ENCODE data around the gene RPH3AL.
"Not testable (repeated sequence)": the region's sequence is repeated elsewhere in the genome, so short reads cannot be mapped to it uniquely, and the experiment has no call there.

The RPH3AL gene

DNA sequence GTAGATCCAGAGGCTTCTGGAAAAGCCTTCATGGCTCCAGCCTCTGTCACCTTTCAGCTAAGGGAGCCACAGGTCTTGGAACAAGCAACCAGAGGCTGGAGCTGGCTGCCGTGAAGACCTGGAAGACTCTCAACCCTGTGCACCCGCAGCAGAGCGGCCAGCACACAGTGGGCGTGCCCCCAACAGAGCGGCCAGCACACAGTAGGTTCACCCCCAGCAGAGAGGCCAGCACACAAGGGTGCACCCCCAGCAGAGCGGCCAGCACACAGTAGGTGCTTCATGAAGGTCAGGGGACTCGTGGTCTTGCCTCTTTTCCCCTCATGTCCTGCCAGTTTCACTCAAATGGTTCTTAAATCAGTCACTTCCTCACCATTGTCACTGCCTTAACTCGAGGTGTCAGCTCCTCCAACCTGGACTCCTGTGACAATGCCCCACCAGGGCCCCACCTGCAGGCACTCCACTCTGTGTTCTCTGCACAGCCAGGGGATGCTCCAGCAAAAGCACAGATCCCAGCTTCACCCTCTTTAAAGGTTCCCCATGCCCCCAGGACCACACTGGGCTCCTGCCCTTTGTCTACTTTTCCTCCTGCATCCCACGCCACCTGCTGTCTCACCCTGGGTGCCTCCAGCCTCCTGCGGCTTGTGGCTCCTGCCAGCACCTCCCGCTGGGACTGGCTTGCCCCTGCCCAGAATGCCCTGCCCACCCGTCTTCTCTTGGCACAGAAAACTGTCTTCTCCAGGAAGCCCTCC, 128.7 kb downstream of the RPH3AL start:
- Histone ChIP-seq H3K4me3 (ENCODE audit: insufficient read depth, low read depth, low read length) (no peak overlapping the region), H3K27ac (ENCODE audit: insufficient read depth, low read depth, low read length, poor library complexity, severe bottlenecking) (no peak overlapping the region), H3K27me3 (ENCODE audit: control insufficient read depth, insufficient read depth, low read length, poor library complexity, severe bottlenecking) (no peaks in the 10 kb centered on the region), H3K4me1 (ENCODE audit: control insufficient read depth, insufficient read depth, low read length) (peaks cover 16% of the 10 kb centered on the region), H3K9me3 (ENCODE audit: control insufficient read depth, low read length) (no peaks in the 10 kb centered on the region), H3K36me3 (ENCODE audit: control insufficient read depth, insufficient read depth, low read length) (no peaks in the 10 kb centered on the region)
- 86 to 87% methylated on average over 12 of the region's 12 CpGs for WGBS, 2 experiments

DNA sequence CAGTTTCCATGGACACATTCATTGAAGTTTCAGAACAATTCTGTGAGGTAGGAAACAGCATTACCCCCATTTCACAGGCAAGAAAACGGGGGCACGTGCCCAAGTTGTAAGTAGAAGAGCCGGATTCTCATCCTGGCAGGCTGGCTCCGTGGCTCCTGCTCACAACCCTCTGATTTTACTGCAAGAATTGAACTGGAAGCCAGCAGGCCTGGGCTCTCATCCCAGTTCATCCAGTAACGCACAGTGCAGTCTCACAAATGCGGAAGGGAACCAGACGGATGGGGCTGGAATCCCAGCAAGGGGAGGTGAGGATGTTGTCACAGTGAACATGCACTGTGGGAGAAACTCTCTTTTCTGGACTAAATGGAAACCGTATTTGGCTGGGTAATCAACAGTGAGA, 130.4 kb downstream of the RPH3AL start:
- 94 to 95% methylated on average over 8 of the region's 8 CpGs for WGBS, 2 experiments
- Histone ChIP-seq H3K9me3 (ENCODE audit: control insufficient read depth, low read length) (no peaks in the 10 kb centered on the region), H3K27ac (ENCODE audit: insufficient read depth, low read depth, low read length, poor library complexity, severe bottlenecking) (no peak overlapping the region), H3K4me1 (ENCODE audit: control insufficient read depth, insufficient read depth, low read length) (peaks cover 4% of the 10 kb centered on the region), H3K36me3 (ENCODE audit: control insufficient read depth, insufficient read depth, low read length) (no peaks in the 10 kb centered on the region), H3K4me3 (ENCODE audit: insufficient read depth, low read depth, low read length) (no peak overlapping the region), H3K27me3 (ENCODE audit: control insufficient read depth, insufficient read depth, low read length, poor library complexity, severe bottlenecking) (no peaks in the 10 kb centered on the region)

DNA sequence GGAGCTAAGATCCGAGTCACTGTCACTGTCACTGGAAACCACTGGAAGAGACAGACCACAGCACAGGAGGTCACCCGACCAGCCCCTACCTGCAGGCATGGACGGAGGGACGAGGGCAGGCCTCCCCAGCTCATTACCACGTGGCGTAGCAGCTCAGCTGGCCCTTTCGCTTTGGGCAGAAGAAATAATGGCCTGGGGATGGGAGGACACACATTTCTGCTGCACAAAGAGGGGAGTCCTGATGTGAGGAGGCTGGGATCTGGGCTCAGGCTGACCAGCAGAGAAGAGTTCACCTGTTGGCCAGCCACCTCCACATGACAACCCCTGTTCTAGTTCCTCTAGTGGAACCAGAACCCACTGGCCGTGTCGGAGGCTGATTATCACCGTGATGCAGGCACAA, 132.9 kb downstream of the RPH3AL start:
- H3K36me3 ChIP-seq (ENCODE audit: control insufficient read depth, insufficient read depth, low read length), result no peaks in the 10 kb centered on the region
- H3K9me3 ChIP-seq (ENCODE audit: control insufficient read depth, low read length), result no peaks in the 10 kb centered on the region
- no peak overlapping the region for H3K27ac ChIP-seq (ENCODE audit: insufficient read depth, low read depth, low read length, poor library complexity, severe bottlenecking)
- WGBS, 2 experiments, result 89 to 90% methylated on average over 10 of the region's 10 CpGs
- H3K4me1 ChIP-seq (ENCODE audit: control insufficient read depth, insufficient read depth, low read length), result no peaks in the 10 kb centered on the region
- no peaks in the 10 kb centered on the region for H3K27me3 ChIP-seq (ENCODE audit: control insufficient read depth, insufficient read depth, low read length, poor library complexity, severe bottlenecking)
- H3K4me3 ChIP-seq (ENCODE audit: insufficient read depth, low read depth, low read length), result no peak overlapping the region

DNA sequence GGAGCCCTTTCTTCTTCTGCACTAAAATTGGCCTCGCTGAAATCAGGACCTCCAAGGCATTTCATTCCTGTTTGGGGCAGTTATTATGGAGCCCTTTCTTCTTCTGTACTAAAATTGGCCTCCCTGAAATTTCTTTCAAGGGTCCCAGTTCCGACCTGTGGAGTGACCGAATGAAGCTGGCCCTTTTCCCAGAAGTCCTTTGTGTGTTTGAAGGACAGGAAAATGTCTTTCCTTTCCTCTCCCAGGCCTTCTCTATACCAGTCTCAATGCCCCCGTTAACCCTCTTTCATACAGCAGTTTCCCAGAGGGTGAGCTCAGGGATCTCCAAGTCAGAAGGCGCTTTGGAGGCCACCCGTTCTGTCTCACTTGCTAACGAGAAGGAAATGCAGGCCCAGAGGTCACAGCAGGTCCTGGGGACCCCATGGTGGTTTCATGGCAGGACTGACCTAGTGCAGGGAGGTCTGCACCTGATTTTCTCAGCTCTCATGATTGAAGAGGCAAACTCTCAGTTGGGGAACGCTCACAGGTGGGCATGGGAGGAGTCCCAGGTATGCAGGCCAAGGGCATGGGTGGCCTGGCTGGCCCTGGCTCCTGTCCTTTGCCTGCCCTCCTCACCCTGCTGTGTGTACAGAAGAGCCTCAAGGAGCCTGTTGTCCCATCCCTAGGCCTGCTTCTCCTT, 134.0 kb downstream of the RPH3AL start:
- no peaks in the 10 kb centered on the region for H3K27me3 ChIP-seq (ENCODE audit: control insufficient read depth, insufficient read depth, low read length, poor library complexity, severe bottlenecking)
- H3K4me3 ChIP-seq (ENCODE audit: insufficient read depth, low read depth, low read length), result no peak overlapping the region
- WGBS, 2 experiments, result 82 to 84% methylated on average over 8 of the region's 8 CpGs
- no peak overlapping the region for H3K27ac ChIP-seq (ENCODE audit: insufficient read depth, low read depth, low read length, poor library complexity, severe bottlenecking)
- H3K4me1 ChIP-seq (ENCODE audit: control insufficient read depth, insufficient read depth, low read length), result no peaks in the 10 kb centered on the region
- no peaks in the 10 kb centered on the region for H3K36me3 ChIP-seq (ENCODE audit: control insufficient read depth, insufficient read depth, low read length)
- no peaks in the 10 kb centered on the region for H3K9me3 ChIP-seq (ENCODE audit: control insufficient read depth, low read length)

GRCh38 chr17:216625-217024, 136.0 kb downstream of the RPH3AL start:
- WGBS, 2 experiments, result 77 to 80% methylated on average over 2 of the region's 2 CpGs

GRCh38 chr17:215563-216478, 136.8 kb downstream of the RPH3AL start:
- peak overlapping the region; percentile 47 for H3K4me3 ChIP-seq (ENCODE audit: insufficient read depth, low read depth, low read length)

More at GRCh38 chr17:216625-217024, 136.0 kb downstream of the RPH3AL start:
- no peaks in the 10 kb centered on the region for H3K9me3 ChIP-seq (ENCODE audit: control insufficient read depth, low read length)
- H3K4me3 ChIP-seq (ENCODE audit: insufficient read depth, low read depth, low read length), result no peak overlapping the region
- H3K27ac ChIP-seq (ENCODE audit: insufficient read depth, low read depth, low read length, poor library complexity, severe bottlenecking), result no peak overlapping the region
- no peaks in the 10 kb centered on the region for H3K4me1 ChIP-seq (ENCODE audit: control insufficient read depth, insufficient read depth, low read length)
- no peaks in the 10 kb centered on the region for H3K27me3 ChIP-seq (ENCODE audit: control insufficient read depth, insufficient read depth, low read length, poor library complexity, severe bottlenecking)
- H3K36me3 ChIP-seq (ENCODE audit: control insufficient read depth, insufficient read depth, low read length), result no peaks in the 10 kb centered on the region

GRCh38 chr17:214881-215331, 137.7 kb downstream of the RPH3AL start:
- Histone ChIP-seq H3K4me1 (ENCODE audit: control insufficient read depth, insufficient read depth, low read length) (no peaks in the 10 kb centered on the region), H3K27ac (ENCODE audit: insufficient read depth, low read depth, low read length, poor library complexity, severe bottlenecking) (no peak overlapping the region), H3K4me3 (ENCODE audit: insufficient read depth, low read depth, low read length) (peak overlapping the region; percentile 47), H3K36me3 (ENCODE audit: control insufficient read depth, insufficient read depth, low read length) (no peaks in the 10 kb centered on the region), H3K27me3 (ENCODE audit: control insufficient read depth, insufficient read depth, low read length, poor library complexity, severe bottlenecking) (no peaks in the 10 kb centered on the region), H3K9me3 (ENCODE audit: control insufficient read depth, low read length) (no peaks in the 10 kb centered on the region)
- WGBS, 2 experiments, result 92 to 94% methylated on average over 10 of the region's 10 CpGs

More at GRCh38 chr17:215563-216478, 136.8 kb downstream of the RPH3AL start:
- H3K27me3 ChIP-seq (ENCODE audit: control insufficient read depth, insufficient read depth, low read length, poor library complexity, severe bottlenecking); H3K36me3 ChIP-seq (ENCODE audit: control insufficient read depth, insufficient read depth, low read length); H3K9me3 ChIP-seq (ENCODE audit: control insufficient read depth, low read length); H3K27ac ChIP-seq (ENCODE audit: insufficient read depth, low read depth, low read length, poor library complexity, severe bottlenecking); H3K4me1 ChIP-seq (ENCODE audit: control insufficient read depth, insufficient read depth, low read length): not testable (repeated sequence)
- WGBS, 2 experiments, result 38 to 43% methylated on average over 21 to 23 of the region's 29 CpGs

- H3K27ac ChIP-seq (ENCODE audit: insufficient read depth, low read depth, low read length, poor library complexity, severe bottlenecking), result no peak overlapping the region
- H3K9me3 ChIP-seq (ENCODE audit: control insufficient read depth, low read length), result no peaks in the 10 kb centered on the region
- 94 to 95% methylated on average over 25 of the region's 25 CpGs for WGBS, 2 experiments
- no peaks in the 10 kb centered on the region for H3K36me3 ChIP-seq (ENCODE audit: control insufficient read depth, insufficient read depth, low read length)
- no peaks in the 10 kb centered on the region for H3K4me1 ChIP-seq (ENCODE audit: control insufficient read depth, insufficient read depth, low read length)
- H3K4me3 ChIP-seq (ENCODE audit: insufficient read depth, low read depth, low read length), result no peak overlapping the region
- H3K27me3 ChIP-seq (ENCODE audit: control insufficient read depth, insufficient read depth, low read length, poor library complexity, severe bottlenecking), result no peaks in the 10 kb centered on the region
These were observed 139.1 kb downstream of the RPH3AL start for GRCh38 chr17:213286-214105.

- Histone ChIP-seq H3K36me3 (ENCODE audit: control insufficient read depth, insufficient read depth, low read length) (no peaks in the 10 kb centered on the region), H3K27me3 (ENCODE audit: control insufficient read depth, insufficient read depth, low read length, poor library complexity, severe bottlenecking) (no peaks in the 10 kb centered on the region), H3K9me3 (ENCODE audit: control insufficient read depth, low read length) (no peaks in the 10 kb centered on the region), H3K27ac (ENCODE audit: insufficient read depth, low read depth, low read length, poor library complexity, severe bottlenecking) (no peak overlapping the region), H3K4me3 (ENCODE audit: insufficient read depth, low read depth, low read length) (no peak overlapping the region), H3K4me1 (ENCODE audit: control insufficient read depth, insufficient read depth, low read length) (peaks cover under 1% of the 10 kb centered on the region)
- 94 to 95% methylated on average over 8 of the region's 8 CpGs for WGBS, 2 experiments
These were observed 142.2 kb downstream of the RPH3AL start for GRCh38 chr17:210402-210801.

Measured in ectodermal cell (in vitro differentiated cells).